H1 (cell line): ENCODE measurements around the gene PIK3R6. TPM values are rescaled to one million over a fixed set of nuclear protein-coding genes. Genes with fewer than 3 reads are reported as not detected.

Experiments used
- CTCF ChIA-PET: fragments of 300-600 bp; sonication (Branson Sonifier 250); formaldehyde crosslinking; loops from one replicate; lab custom pipeline; 2021; ENCODE audit not compliant: partially characterized antibody; lab: Charles Lee
- POLR2A ChIA-PET: fragments of 300-600 bp; sonication (Branson Sonifier 250); formaldehyde crosslinking; loops from one replicate; lab custom pipeline; 2021; ENCODE audit warnings: inconsistent platforms; ENCODE audit not compliant: partially characterized antibody; lab: Charles Lee
- DNase-seq, 2 experiments: peaks; one replicate each; pipeline versions ENCODE4 v3.0.0 to v3.0.0-alpha.2; 2010 to 2022; ENCODE audit warnings: low spot score in 2 of 2, low read depth in 1 of 2, mixed read lengths in 1 of 2
- FAIRE-seq: peaks from 2 replicates; lab custom pipeline; 2011; peaks lifted over from hg19 to GRCh38; lab: Jason Lieb, UNC
- H2AFZ ChIP-seq: 2 replicates; pipeline ENCODE4 v1.8.1; 2012; ENCODE audit warnings: low read length, inconsistent platforms
- H2AK5ac ChIP-seq: 2 replicates; pipeline ENCODE4 v1.6.1; 2013; ENCODE audit warnings: low read depth, low read length
- H2BK120ac ChIP-seq: replicated peaks from 2 replicates; pipeline ENCODE3; 2013; ENCODE audit warnings: low read depth, low read length, inconsistent platforms
- H2BK12ac ChIP-seq: 2 replicates; pipeline ENCODE4 v1.6.1; 2013; ENCODE audit warnings: low read depth, low read length
- H2BK15ac ChIP-seq: 2 replicates; pipeline ENCODE4 v1.6.1; 2013; ENCODE audit warnings: low read length
- H2BK20ac ChIP-seq: 2 replicates; pipeline ENCODE4 v1.6.1; 2013; ENCODE audit warnings: low read length
- H2BK5ac ChIP-seq: 2 replicates; pipeline ENCODE4 v1.6.1; 2013; ENCODE audit warnings: low read depth, low read length
- H3K14ac ChIP-seq: 2 replicates; pipeline ENCODE4 v1.6.1; 2013; ENCODE audit warnings: inconsistent platforms; ENCODE audit not compliant: insufficient read length
- H3K18ac ChIP-seq: 2 replicates; pipeline ENCODE4 v1.6.1; 2013; ENCODE audit warnings: low read length; ENCODE audit errors: extremely low read depth
- H3K23ac ChIP-seq: 2 replicates; pipeline ENCODE4 v1.6.1; 2013; ENCODE audit warnings: inconsistent platforms; ENCODE audit not compliant: insufficient read length
- H3K23me2 ChIP-seq: 2 replicates; pipeline ENCODE4 v1.6.1; 2013; ENCODE audit warnings: low read depth, low read length
- H3K27ac ChIP-seq: 2 replicates; pipeline ENCODE4 v1.6.1; 2011; ENCODE audit warnings: low read depth, low read length, inconsistent platforms
- H3K27me3 ChIP-seq, 4 experiments: replicated peaks in 1 of 4; 1 replicate in 1 of 4; 2 replicates in 3 of 4; pipeline versions ENCODE4 v1.6.1 to v1.8.1; 2011 to 2013; ENCODE audit warnings: low read length in 3 of 4, mild to moderate bottlenecking in 3 of 4, inconsistent platforms in 2 of 4, mixed read lengths in 2 of 4, moderate library complexity in 1 of 4; ENCODE audit not compliant: control insufficient read depth in 3 of 4, insufficient read depth in 3 of 4; ENCODE audit errors: extremely low read depth in 1 of 4
- H3K36me3 ChIP-seq, 4 experiments: 2 replicates each; pipeline versions ENCODE4 v1.6.1 to v1.8.1; 2011 to 2013; ENCODE audit warnings: mild to moderate bottlenecking in 4 of 4, low read length in 3 of 4, moderate library complexity in 2 of 4, control low read depth in 1 of 4, inconsistent platforms in 1 of 4; ENCODE audit not compliant: insufficient read depth in 4 of 4, control insufficient read depth in 2 of 4
- H3K4ac ChIP-seq: replicated peaks from 2 replicates; pipeline ENCODE3; 2013; ENCODE audit warnings: low read length, low read depth, mixed read lengths, inconsistent platforms; ENCODE audit not compliant: insufficient read length
- H3K4me1 ChIP-seq, 4 experiments: replicated peaks in 1 of 4; 1 replicate in 1 of 4; 2 replicates in 3 of 4; pipeline versions ENCODE4 v1.6.1 to v1.8.1; 2011 to 2013; ENCODE audit warnings: low read length in 3 of 4, inconsistent platforms in 2 of 4, mixed read lengths in 1 of 4; ENCODE audit not compliant: insufficient read depth in 4 of 4, control insufficient read depth in 3 of 4
- H3K4me2 ChIP-seq, 2 experiments: 2 replicates each; pipeline versions ENCODE4 v1.6.1 to v1.8.1; 2011 to 2013; ENCODE audit warnings: low read depth in 2 of 2, low read length in 2 of 2, control low read depth in 1 of 2, inconsistent platforms in 1 of 2, mild to moderate bottlenecking in 1 of 2; ENCODE audit not compliant: insufficient read depth in 1 of 2
- H3K4me3 ChIP-seq, 4 experiments: fragments of 200-600, 300-600 bp in 1 of 4; sonication (generic), shearing (Covaris generic), sonication (Bioruptor Twin) in 1 of 4; 2 replicates each; pipeline versions ENCODE4 v1.5.1 to v1.8.1; 2011 to 2016; ENCODE audit warnings: low read length in 4 of 4, low read depth in 3 of 4, control low read depth in 2 of 4, inconsistent platforms in 2 of 4, mild to moderate bottlenecking in 2 of 4, mixed read lengths in 1 of 4, moderate library complexity in 1 of 4; ENCODE audit not compliant: insufficient read depth in 2 of 4; ENCODE audit errors: extremely low read depth in 1 of 4
- H3K56ac ChIP-seq: replicated peaks from 2 replicates; pipeline ENCODE3; 2013; ENCODE audit warnings: low read depth, mild to moderate bottlenecking, mixed read lengths, low read length, inconsistent platforms; ENCODE audit not compliant: insufficient read length
- H3K79me1 ChIP-seq: 2 replicates; pipeline ENCODE4 v1.6.1; 2013; ENCODE audit warnings: low read depth, low read length, control low read depth
- H3K79me2 ChIP-seq, 2 experiments: 2 replicates each; pipeline versions ENCODE4 v1.6.1 to v1.8.1; 2012 to 2013; ENCODE audit warnings: low read length in 2 of 2, mild to moderate bottlenecking in 2 of 2, inconsistent platforms in 1 of 2; ENCODE audit not compliant: insufficient read depth in 2 of 2, control insufficient read depth in 1 of 2
- H3K9ac ChIP-seq, 4 experiments: replicated peaks in 1 of 4; 1 replicate in 1 of 4; 2 replicates in 3 of 4; pipeline versions ENCODE4 v1.6.1 to v1.8.1; 2011 to 2013; ENCODE audit warnings: low read depth in 3 of 4, low read length in 3 of 4, control low read depth in 2 of 4, mild to moderate bottlenecking in 2 of 4, moderate library complexity in 2 of 4, inconsistent platforms in 1 of 4; ENCODE audit errors: extremely low read depth in 1 of 4
- H3K9me3 ChIP-seq, 2 experiments: 2 replicates each; pipeline versions ENCODE4 v1.6.1 to v1.8.1; 2012 to 2013; ENCODE audit warnings: mild to moderate bottlenecking in 2 of 2, moderate library complexity in 2 of 2, control low read depth in 1 of 2, inconsistent platforms in 1 of 2, low read depth in 1 of 2, low read length in 1 of 2, mixed read lengths in 1 of 2; ENCODE audit not compliant: insufficient read depth in 2 of 2
- H4K20me1 ChIP-seq, 2 experiments: replicated peaks in 1 of 2; 2 replicates each; pipeline versions ENCODE3 to v1.8.1; 2011 to 2013; ENCODE audit warnings: inconsistent platforms in 2 of 2, low read length in 2 of 2, mild to moderate bottlenecking in 1 of 2; ENCODE audit not compliant: insufficient read depth in 2 of 2, control insufficient read depth in 1 of 2
- H4K5ac ChIP-seq: 2 replicates; pipeline ENCODE4 v1.6.1; 2013; ENCODE audit warnings: low read length, low read depth, mixed read lengths, inconsistent platforms; ENCODE audit not compliant: insufficient read length
- H4K8ac ChIP-seq: 2 replicates; pipeline ENCODE4 v1.8.0; 2013; ENCODE audit warnings: mild to moderate bottlenecking, moderate library complexity, low read length, inconsistent platforms; ENCODE audit not compliant: insufficient read depth; ENCODE audit errors: extremely low read depth
- H4K91ac ChIP-seq: replicated peaks from 2 replicates; pipeline ENCODE3; 2013; ENCODE audit warnings: low read length, mixed read lengths, inconsistent platforms; ENCODE audit not compliant: insufficient read length
- CHD2 ChIP-seq: IDR thresholded peaks from 2 replicates; pipeline ENCODE4 v1.6.1; 2012; ENCODE audit warnings: low read length, improper control_type of control experiment
- FOSL1 ChIP-seq: IDR thresholded peaks from 2 replicates; pipeline ENCODE4 v1.6.1; 2011; ENCODE audit warnings: mild to moderate bottlenecking, low read depth, low read length, moderate library complexity; ENCODE audit not compliant: insufficient read depth
- JUND ChIP-seq: IDR thresholded peaks from 2 replicates; pipeline ENCODE4 v1.6.1; 2011; ENCODE audit warnings: mild to moderate bottlenecking, improper control_type of control experiment, low read length
- KDM5A ChIP-seq: fragments of 200-600 bp; IDR thresholded peaks from 2 replicates; pipeline ENCODE4 v1.7.1; 2012; ENCODE audit warnings: mild to moderate bottlenecking, low read length, inconsistent platforms, mixed read lengths
- POLR2A ChIP-seq, 2 experiments: IDR thresholded peaks; 1 replicate in 1 of 2; 2 replicates in 1 of 2; pipeline ENCODE4 v1.6.1; 2011; ENCODE audit warnings: low read depth in 2 of 2, low read length in 2 of 2, mild to moderate bottlenecking in 2 of 2; ENCODE audit errors: control extremely low read depth in 1 of 2
- POLR2AphosphoS5 ChIP-seq: IDR thresholded peaks from 2 replicates; pipeline ENCODE4 v1.6.1; 2011; ENCODE audit warnings: low read depth, low read length
- RAD21 ChIP-seq, 2 experiments: IDR thresholded peaks in 1 of 2; conservative IDR thresholded peaks in 1 of 2; 2 replicates each; pipeline ENCODE4 v1.6.1; 2011; ENCODE audit warnings: low read depth in 2 of 2, low read length in 2 of 2, improper control_type of control experiment in 1 of 2, inconsistent platforms in 1 of 2, mild to moderate bottlenecking in 1 of 2, moderate library complexity in 1 of 2
- RXRA ChIP-seq: IDR thresholded peaks from 2 replicates; pipeline ENCODE4 v1.6.1; 2011; ENCODE audit warnings: low read depth, mild to moderate bottlenecking, low read length, moderate library complexity; ENCODE audit not compliant: insufficient read depth
- SAP30 ChIP-seq: fragments of 300-600 bp; sonication (generic); IDR thresholded peaks from 2 replicates; pipeline ENCODE4 v1.7.1; 2012; ENCODE audit warnings: low read length, moderate library complexity, mild to moderate bottlenecking, inconsistent platforms; ENCODE audit not compliant: insufficient read depth, insufficient replicate concordance
- SIN3A ChIP-seq, 2 experiments: IDR thresholded peaks in 1 of 2; conservative IDR thresholded peaks in 1 of 2; 2 replicates each; pipeline ENCODE4 v1.6.1; 2011 to 2012; ENCODE audit warnings: low read length in 2 of 2, improper control_type of control experiment in 1 of 2, low read depth in 1 of 2, mild to moderate bottlenecking in 1 of 2
- SIX5 ChIP-seq: IDR thresholded peaks from 2 replicates; pipeline ENCODE4 v1.6.1; 2011; ENCODE audit warnings: mild to moderate bottlenecking, low read depth, low read length
- TCF12 ChIP-seq: IDR thresholded peaks from 2 replicates; pipeline ENCODE4 v1.6.1; 2011; ENCODE audit warnings: low read depth, mild to moderate bottlenecking, low read length
- WGBS, 2 experiments: shearing (Covaris generic) in 1 of 2; methylation state at CpG; one replicate each; pipeline versions ENCODE4 v1.1.6 to v1.1.7; 2013 to 2015; ENCODE audit warnings: low lambda C conversion rate in 2 of 2, mixed read lengths in 2 of 2, inconsistent platforms in 1 of 2, low coverage in 1 of 2, missing lambda C conversion rate in 1 of 2; ENCODE audit not compliant: insufficient replicate concordance in 2 of 2, insufficient coverage in 1 of 2, insufficient read length in 1 of 2; ENCODE audit errors: extremely low coverage in 1 of 2, missing lambda C conversion rate in 1 of 2; 5-methylcytosine and 5-hydroxymethylcytosine counted together
- polyA plus RNA-seq, 7 experiments: library from polyadenylated mRNA; depleted of rRNA in 3 of 7; stranded (reverse) in 5 of 7; unstranded in 2 of 7; fragments of >200 nt in 5 of 7; fragments of 200-250 nt in 2 of 7; gene quantifications; 1 replicate in 5 of 7; 2 replicates in 1 of 7; 4 replicates in 1 of 7; pipeline versions ENCODE4 v1.2.1 to v1.2.3, GENCODE V29; 2011 to 2013; ENCODE audit warnings: missing spikeins in 2 of 7, mixed read lengths in 2 of 7
- total RNA-seq: library from RNA; stranded (reverse); fragmentation: NEBNext Ultra II Directional; extraction: Animal tissue kit (Norgen Biotek cat#: 25700); gene quantifications from 2 replicates; pipeline ENCODE4 v1.2.1, GENCODE V29; 2021
- TF ChIP-seq, protein P1 (sequence below): IDR thresholded peaks from 2 replicates; pipeline ENCODE4 v1.6.1; 2012; ENCODE audit warnings: inconsistent platforms

PIK3R6 gene
- total and polyA plus RNA-seq, 2 of the 8 experiments (the other 6 are each of a cell fraction or from before 2014, with no cell fraction given), result 0.24 to 1.2 TPM

DNA sequence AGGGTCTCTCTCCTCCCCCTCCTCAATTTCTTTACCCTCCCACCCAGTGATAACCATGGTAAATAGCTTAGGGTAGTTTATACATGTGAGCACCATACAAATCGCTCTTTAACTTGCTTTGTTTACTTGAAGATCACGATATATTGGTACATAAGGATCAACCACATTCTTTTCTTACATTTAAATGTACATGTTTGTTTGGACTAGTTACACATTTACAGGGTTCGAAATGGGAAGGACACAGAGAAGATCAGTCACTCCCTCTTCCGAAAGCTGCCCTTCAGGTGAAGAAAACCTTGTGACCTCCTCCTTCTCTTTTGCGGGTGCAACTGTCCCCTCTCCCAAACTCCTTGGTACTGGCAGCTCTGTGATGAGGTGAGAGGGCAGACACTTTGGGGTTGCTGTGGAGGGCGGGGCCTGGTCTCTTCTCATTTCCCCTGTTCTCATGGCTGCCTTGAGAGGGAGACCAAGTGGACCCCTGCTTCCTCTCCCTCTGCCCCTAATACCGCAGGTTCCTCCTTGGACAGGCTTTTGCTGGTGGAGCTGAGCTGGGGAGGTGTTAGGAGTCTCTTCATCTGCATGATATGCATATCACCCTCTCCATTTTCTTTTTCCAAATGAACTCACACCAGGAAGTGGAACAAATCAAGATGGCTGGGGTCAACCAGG lies 4.7 kb upstream of the PIK3R6 start:
- no peak overlapping the region for H4K8ac ChIP-seq
- CTCF ChIA-PET, result interaction anchor here (0.8 to 2.5 kb wide), 8 partner anchors 12 to 67 kb away, joined by 3 to 11 read pairs (median 4); no protein-coding TSS in a partner anchor
- H3K9me3 ChIP-seq, result no peaks in the 10 kb centered on the region
- TF ChIP-seq KDM5A (no peak), RAD21 (IDR thresholded peaks at IDR 0.05 in 1 of 2, conservative IDR thresholded peaks at IDR 0.05 in 1 of 2; ENCODE audit: low read depth in 2 of 2, low read length in 2 of 2) (no peak), SIN3A (conservative IDR thresholded peaks at IDR 0.05 in 1 of 2, IDR thresholded peaks at IDR 0.05 in 1 of 2; ENCODE audit: low read depth in 1 of 2, low read length in 2 of 2) (no peak), RXRA (no peak), POLR2A (IDR thresholded peaks at IDR 0.05; ENCODE audit: control extremely low read depth in 1 of 2, low read depth in 2 of 2, low read length in 2 of 2) (no peak), SAP30 (no peak), FOSL1 (no peak), SIX5 (no peak), JUND (no peak), TCF12 (no peak), POLR2AphosphoS5 (no peak), CHD2 (no peak)
- TF ChIP-seq, protein P1, sequence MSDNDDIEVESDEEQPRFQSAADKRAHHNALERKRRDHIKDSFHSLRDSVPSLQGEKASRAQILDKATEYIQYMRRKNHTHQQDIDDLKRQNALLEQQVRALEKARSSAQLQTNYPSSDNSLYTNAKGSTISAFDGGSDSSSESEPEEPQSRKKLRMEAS, result no peak

More for the DNA sequence above, 4.7 kb upstream of the PIK3R6 start:
- Histone ChIP-seq H4K20me1 (no peaks in the 10 kb centered on the region), H2AK5ac (no peak overlapping the region), H3K79me1 (no peaks in the 10 kb centered on the region), H4K5ac (no peak overlapping the region), H2BK5ac (no peak overlapping the region), H3K18ac (no peak overlapping the region), H2BK15ac (no peak overlapping the region), H4K91ac (no peak overlapping the region), H3K23ac (no peak overlapping the region), H3K4me3 (no peak overlapping the region), H3K4me2 (no peak overlapping the region), H3K36me3 (no peaks in the 10 kb centered on the region), H3K79me2 (no peaks in the 10 kb centered on the region), H3K9ac (no peak overlapping the region), H3K56ac (no peak overlapping the region), H3K4ac (no peak overlapping the region), H3K27me3 (peaks cover 0 to 2% (median 0%) of the 10 kb centered on the region in 4 experiments; a peak in 2 of 7 replicates), H2BK120ac (no peak overlapping the region), H3K23me2 (no peaks in the 10 kb centered on the region), H3K14ac (no peak overlapping the region), H3K4me1 (peaks cover 0 to 9% (median 7%) of the 10 kb centered on the region in 4 experiments; a peak in 6 of 7 replicates), H2BK20ac (no peak overlapping the region), H3K27ac (no peak overlapping the region), H2AFZ (no peak overlapping the region), H2BK12ac (no peak overlapping the region)
- DNase-seq, result no peak
- WGBS, 2 experiments, result 87% methylated on average over 7 of the region's 7 CpGs; no CpG with 5 or more reads in 1 of the 2 experiments
- POLR2A ChIA-PET, result interaction anchor here (1.1 kb wide), 1 partner anchor 36 kb away, joined by 3 read pairs; no protein-coding TSS in a partner anchor
- FAIRE-seq, result no peak
